ENCODE results near the gene HECTD3. TPM values are rescaled to one million over a fixed set of nuclear protein-coding genes. Genes with fewer than 3 reads are reported as not detected.

HECTD3 gene
- 23.0 and 26.5 TPM in 2 replicates for total RNA-seq

GRCh38 chr1:45010855-45011811 is at the start of gene HECTD3:
TSS of gene HECTD3 (minus strand) at chr1:45011324. CDS start at chr1:45011257, 67 bp downstream.

DNA sequence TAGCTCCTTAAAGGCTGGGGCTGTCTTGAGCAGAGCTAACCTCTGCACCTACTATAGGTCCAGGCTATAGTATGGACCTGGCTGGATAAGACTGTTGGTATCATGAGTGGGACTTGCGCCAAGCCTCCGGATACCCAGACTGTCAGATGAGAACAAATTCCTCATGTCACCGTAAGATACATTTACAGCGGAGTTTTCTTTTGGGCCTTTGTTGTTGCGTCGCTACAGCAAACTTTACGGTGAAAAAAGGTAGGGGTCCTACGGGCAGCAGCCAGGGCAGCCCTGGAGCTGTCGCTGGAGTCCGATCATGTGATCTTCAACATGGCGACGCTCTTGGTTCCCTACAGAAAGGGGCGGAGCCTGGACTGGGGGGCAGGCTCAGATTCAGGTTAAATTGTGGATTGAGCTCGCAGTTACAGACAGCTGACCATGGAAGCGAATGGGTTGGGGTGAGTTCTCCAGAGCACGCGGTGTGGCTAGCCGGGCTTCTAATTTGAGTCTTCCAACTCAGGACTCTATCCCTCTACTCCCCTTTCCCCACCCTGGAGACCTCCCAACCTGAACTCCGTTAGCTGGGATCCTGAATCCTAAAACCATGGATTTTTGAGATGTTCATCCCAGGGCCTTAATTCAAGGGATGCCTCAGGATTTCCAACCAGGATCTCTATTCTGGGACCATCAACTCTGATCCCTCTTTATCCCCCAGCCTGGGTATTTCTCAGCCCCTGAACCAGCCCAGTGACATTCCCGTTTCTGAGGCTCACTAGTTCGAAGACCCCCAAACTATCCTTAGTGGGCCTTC is 914 bp upstream of the HECTD3 start, which contains the start of gene UROD:
Gene UROD (plus strand): TSS at position 418 of the 802 bp plus-strand sequence. CDS start 12 bp downstream, at position 430.

Other genes with a start within 250 kb of the HECTD3 start
- 2,598 and 3,490 TPM in 2 replicates for gene RPS8, start 235.8 kb downstream of the HECTD3 start, total RNA-seq
- gene BEST4, start 223.2 kb downstream of the HECTD3 start, total RNA-seq, result not detected in 2 replicates
- gene PLK3, start 210.9 kb downstream of the HECTD3 start, total RNA-seq, result 17.9 and 18.1 TPM in 2 replicates
- 0.16 TPM in 1 of 2 replicates, not detected in the other for gene DYNLT4, start 204.0 kb downstream of the HECTD3 start, total RNA-seq
- 2.7 and 6.2 TPM in 2 replicates for gene BTBD19, start 202.8 kb downstream of the HECTD3 start, total RNA-seq
- gene PTCH2, start 168.1 kb downstream of the HECTD3 start, total RNA-seq, result 0.18 TPM in 1 of 2 replicates, not detected in the other
- 20.9 and 32.4 TPM in 2 replicates for gene EIF2B3, start 24.7 kb downstream of the HECTD3 start, total RNA-seq
- gene UROD, start 930 bp upstream of the HECTD3 start, total RNA-seq, result 119 TPM in 2 replicates
- gene ZSWIM5, start 195.3 kb upstream of the HECTD3 start, total RNA-seq, result under 0.01 and 0.16 TPM in 2 replicates